Measurements from ENCODE around the gene DSCAM. TPM values are rescaled to one million over a fixed set of nuclear protein-coding genes. Genes with fewer than 3 reads are reported as not detected.

Gene DSCAM
- total RNA-seq, 2 experiments from 2014 or later: not detected

- Histone ChIP-seq H3K27ac (ENCODE audit: low read depth in 1 of 2, low read length in 2 of 2) (no peak overlapping the region), H3K36me3 (ENCODE audit: insufficient read depth, low read length) (no peaks in the 10 kb centered on the region), H3K4me1 (ENCODE audit: insufficient read depth, low read length) (no peaks in the 10 kb centered on the region), H3K27me3 (ENCODE audit: control insufficient read depth in 1 of 2, insufficient read depth in 2 of 2, low read length in 2 of 2) (no peaks in the 10 kb centered on the region), H3K9me3 (ENCODE audit: control insufficient read depth in 1 of 2, insufficient read depth in 1 of 2, low read length in 2 of 2) (peaks cover 0 to 12% of the 10 kb centered on the region in 2 experiments), H3K4me3 (ENCODE audit: low read length) (no peak overlapping the region)
- Mint-ChIP-seq H3K36me3 (ENCODE audit: low read depth) (no peaks in the 10 kb centered on the region), H3K4me1 (ENCODE audit: low read depth) (no peaks in the 10 kb centered on the region), H3K9me3 (peaks cover 9% of the 10 kb centered on the region), H3K27me3 (no peaks in the 10 kb centered on the region), H3K27ac (no peak overlapping the region), H3K4me3 (no peak overlapping the region)
- DNase-seq: no peak
- CTCF ChIA-PET: no interaction called here
- ATAC-seq (ENCODE audit: poor library complexity): no peak
- POLR2A ChIA-PET: no interaction called here
- intact Hi-C loops (cut with DNase I, micrococcal nuclease): no loop called here
- TF ChIP-seq CTCF (IDR thresholded peaks at IDR 0.05): no peak
Observed at GRCh38 chr21:40200126-40200525, 646.8 kb downstream of the DSCAM start.

GRCh38 chr21:40194185-40194980 lies 652.6 kb downstream of the DSCAM start:
- no peaks in the 10 kb centered on the region for H3K27me3 ChIP-seq (ENCODE audit: control insufficient read depth in 1 of 2, insufficient read depth in 2 of 2, low read length in 2 of 2)
- Mint-ChIP-seq H3K4me1 (ENCODE audit: low read depth) (no peaks in the 10 kb centered on the region), H3K27ac (no peak overlapping the region), H3K9me3 (peaks cover 3% of the 10 kb centered on the region), H3K27me3 (no peaks in the 10 kb centered on the region), H3K36me3 (ENCODE audit: low read depth) (no peaks in the 10 kb centered on the region), H3K4me3 (no peak overlapping the region)
- peaks cover 0 to 15% of the 10 kb centered on the region in 2 experiments for H3K9me3 ChIP-seq (ENCODE audit: control insufficient read depth in 1 of 2, insufficient read depth in 1 of 2, low read length in 2 of 2)
- intact Hi-C loops (cut with DNase I, micrococcal nuclease): no loop called here
- ATAC-seq (ENCODE audit: poor library complexity): no peak
- POLR2A ChIA-PET: no interaction called here
- no peak for TF ChIP-seq CTCF (IDR thresholded peaks at IDR 0.05)
- H3K36me3 ChIP-seq (ENCODE audit: insufficient read depth, low read length): no peaks in the 10 kb centered on the region
- H3K27ac ChIP-seq (ENCODE audit: low read depth in 1 of 2, low read length in 2 of 2): no peak overlapping the region
- no peaks in the 10 kb centered on the region for H3K4me1 ChIP-seq (ENCODE audit: insufficient read depth, low read length)
- DNase-seq: no peak
- CTCF ChIA-PET: no interaction called here
- H3K4me3 ChIP-seq (ENCODE audit: low read length): no peak overlapping the region

- intact Hi-C loops (cut with DNase I, micrococcal nuclease): no loop called here
- TF ChIP-seq CTCF (IDR thresholded peaks at IDR 0.05): no peak
- Mint-ChIP-seq H3K9me3 (peaks cover 4% of the 10 kb centered on the region), H3K27me3 (no peaks in the 10 kb centered on the region), H3K36me3 (ENCODE audit: low read depth) (no peaks in the 10 kb centered on the region), H3K27ac (no peak overlapping the region), H3K4me3 (no peak overlapping the region), H3K4me1 (ENCODE audit: low read depth) (no peaks in the 10 kb centered on the region)
- Histone ChIP-seq H3K36me3 (ENCODE audit: insufficient read depth, low read length) (no peaks in the 10 kb centered on the region), H3K27me3 (ENCODE audit: control insufficient read depth in 1 of 2, insufficient read depth in 2 of 2, low read length in 2 of 2) (no peaks in the 10 kb centered on the region), H3K9me3 (ENCODE audit: control insufficient read depth in 1 of 2, insufficient read depth in 1 of 2, low read length in 2 of 2) (peaks cover 0 to 12% of the 10 kb centered on the region in 2 experiments), H3K4me1 (ENCODE audit: insufficient read depth, low read length) (no peaks in the 10 kb centered on the region), H3K27ac (ENCODE audit: low read depth in 1 of 2, low read length in 2 of 2) (no peak overlapping the region), H3K4me3 (ENCODE audit: low read length) (no peak overlapping the region)
- DNase-seq (no peak), ATAC-seq (ENCODE audit: poor library complexity) (no peak)
- POLR2A ChIA-PET: no interaction called here
- CTCF ChIA-PET: no interaction called here
Observed at GRCh38 chr21:40191616-40192015, 655.3 kb downstream of the DSCAM start.
